Measurements from ENCODE around the gene TRMO.

GRCh38 chr9:97907632-97908031, 14.7 kb downstream of the TRMO start:
- TF ChIP-seq CTCF (IDR thresholded peaks at IDR 0.05; ENCODE audit: insufficient read depth, low read length) = no peak
- TF ChIP-seq REST (IDR thresholded peaks at IDR 0.05; ENCODE audit: insufficient replicate concordance, low read depth) = no peak
- no peak for TF ChIP-seq POLR2AphosphoS5 (IDR thresholded peaks at IDR 0.05; ENCODE audit: low read depth)
